WERI-Rb-1 (cell line): Measurements from ENCODE around the gene GCHFR.

Experiments
- DNase-seq: peaks from one replicate; pipeline ENCODE4 v3.0.0-alpha.2; 2020
- H3K27ac ChIP-seq: fragments of 250-450 bp; sonication (Bioruptor Pico); 2 replicates; pipeline ENCODE4 v1.5.1; 2020; ENCODE audit warnings: mild to moderate bottlenecking, moderate library complexity
- H3K27me3 ChIP-seq: fragments of 250-450 bp; sonication (Bioruptor Pico); 2 replicates; pipeline ENCODE4 v1.5.1; 2021; ENCODE audit warnings: mild to moderate bottlenecking, low read depth, moderate library complexity; ENCODE audit not compliant: insufficient read depth, severe bottlenecking
- H3K36me3 ChIP-seq: fragments of 250-450 bp; sonication (Bioruptor Pico); 2 replicates; pipeline ENCODE4 v1.5.1; 2020; ENCODE audit warnings: mild to moderate bottlenecking, moderate library complexity
- H3K4me3 ChIP-seq: 2 replicates; pipeline ENCODE4 v1.5.1; 2011; ENCODE audit warnings: low read depth, mild to moderate bottlenecking, control low read depth, low read length
- H3K9me3 ChIP-seq: fragments of 250-450 bp; sonication (Bioruptor Pico); 2 replicates; pipeline ENCODE4 v1.5.1; 2021; ENCODE audit warnings: mild to moderate bottlenecking, moderate library complexity; ENCODE audit not compliant: severe bottlenecking
- CTCF ChIP-seq: IDR thresholded peaks from 2 replicates; pipeline ENCODE4 v1.5.1; 2011; ENCODE audit warnings: low read depth, mild to moderate bottlenecking, control low read depth, inconsistent platforms, low read length

Gene GCHFR

GRCh38 chr15:40808861-40809450 lies 45.1 kb downstream of the GCHFR start:
- TF ChIP-seq CTCF = no peak
- no peak overlapping the region for H3K4me3 ChIP-seq

GRCh38 chr15:40812721-40813425 lies 49.0 kb downstream of the GCHFR start:
- Histone ChIP-seq H3K27me3 (no peaks in the 10 kb centered on the region), H3K27ac (peak overlapping the region; percentile 63), H3K4me3 (no peak overlapping the region), H3K36me3 (peaks cover 10% of the 10 kb centered on the region), H3K9me3 (no peaks in the 10 kb centered on the region)
- TF ChIP-seq CTCF = no peak
- DNase-seq = no peak

More at GRCh38 chr15:40808861-40809450, 45.1 kb downstream of the GCHFR start:
- Histone ChIP-seq H3K27me3 (no peaks in the 10 kb centered on the region), H3K9me3 (no peaks in the 10 kb centered on the region), H3K27ac (no peak overlapping the region), H3K36me3 (peaks cover 6% of the 10 kb centered on the region)
- no peak for DNase-seq

- DNase-seq = no peak
- H3K9me3 ChIP-seq = no peaks in the 10 kb centered on the region
- H3K4me3 ChIP-seq = no peak overlapping the region
- H3K27me3 ChIP-seq = no peaks in the 10 kb centered on the region
- TF ChIP-seq CTCF = no peak
- H3K36me3 ChIP-seq = peaks cover 7% of the 10 kb centered on the region
- no peak overlapping the region for H3K27ac ChIP-seq
Observed at GRCh38 chr15:40815042-40815698, 51.3 kb downstream of the GCHFR start.
